ENCODE data around the gene INTS1. TPM values are rescaled to one million over a fixed set of nuclear protein-coding genes. Genes with fewer than 3 reads are reported as not detected.

The INTS1 gene
- total RNA-seq, 1 donor from 2014 or later = 29.9 TPM

GRCh38 chr7:1549357-1550004 lies 45.3 kb upstream of the INTS1 start:
- TF ChIP-seq, protein P1, sequence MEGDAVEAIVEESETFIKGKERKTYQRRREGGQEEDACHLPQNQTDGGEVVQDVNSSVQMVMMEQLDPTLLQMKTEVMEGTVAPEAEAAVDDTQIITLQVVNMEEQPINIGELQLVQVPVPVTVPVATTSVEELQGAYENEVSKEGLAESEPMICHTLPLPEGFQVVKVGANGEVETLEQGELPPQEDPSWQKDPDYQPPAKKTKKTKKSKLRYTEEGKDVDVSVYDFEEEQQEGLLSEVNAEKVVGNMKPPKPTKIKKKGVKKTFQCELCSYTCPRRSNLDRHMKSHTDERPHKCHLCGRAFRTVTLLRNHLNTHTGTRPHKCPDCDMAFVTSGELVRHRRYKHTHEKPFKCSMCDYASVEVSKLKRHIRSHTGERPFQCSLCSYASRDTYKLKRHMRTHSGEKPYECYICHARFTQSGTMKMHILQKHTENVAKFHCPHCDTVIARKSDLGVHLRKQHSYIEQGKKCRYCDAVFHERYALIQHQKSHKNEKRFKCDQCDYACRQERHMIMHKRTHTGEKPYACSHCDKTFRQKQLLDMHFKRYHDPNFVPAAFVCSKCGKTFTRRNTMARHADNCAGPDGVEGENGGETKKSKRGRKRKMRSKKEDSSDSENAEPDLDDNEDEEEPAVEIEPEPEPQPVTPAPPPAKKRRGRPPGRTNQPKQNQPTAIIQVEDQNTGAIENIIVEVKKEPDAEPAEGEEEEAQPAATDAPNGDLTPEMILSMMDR (IDR thresholded peaks at IDR 0.05; ENCODE audit: borderline replicate concordance) = no peak
- Histone ChIP-seq H3K27ac (replicated peaks) (no peak overlapping the region), H3K4me1 (peaks cover 13% of the 10 kb centered on the region), H3K9me3 (replicated peaks) (no peaks in the 10 kb centered on the region), H3K27me3 (ENCODE audit: low read depth) (no peaks in the 10 kb centered on the region), H3K4me3 (no peak overlapping the region), H3K36me3 (peaks cover 1% of the 10 kb centered on the region)
- DNase-seq = no peak
- intact Hi-C loops (cut with micrococcal nuclease) = no loop called here

- Histone ChIP-seq H3K4me1 (peaks cover 16% of the 10 kb centered on the region), H3K27ac (replicated peaks) (no peak overlapping the region), H3K9me3 (replicated peaks) (no peaks in the 10 kb centered on the region), H3K36me3 (peaks cover 7% of the 10 kb centered on the region), H3K4me3 (no peak overlapping the region), H3K27me3 (ENCODE audit: low read depth) (no peaks in the 10 kb centered on the region)
- intact Hi-C loops (cut with micrococcal nuclease) = no loop called here
- TF ChIP-seq, protein P1 (IDR thresholded peaks at IDR 0.05; ENCODE audit: borderline replicate concordance) = no peak
- DNase-seq = no peak
Measured at GRCh38 chr7:1548944-1549343, 44.8 kb upstream of the INTS1 start.

DNA sequence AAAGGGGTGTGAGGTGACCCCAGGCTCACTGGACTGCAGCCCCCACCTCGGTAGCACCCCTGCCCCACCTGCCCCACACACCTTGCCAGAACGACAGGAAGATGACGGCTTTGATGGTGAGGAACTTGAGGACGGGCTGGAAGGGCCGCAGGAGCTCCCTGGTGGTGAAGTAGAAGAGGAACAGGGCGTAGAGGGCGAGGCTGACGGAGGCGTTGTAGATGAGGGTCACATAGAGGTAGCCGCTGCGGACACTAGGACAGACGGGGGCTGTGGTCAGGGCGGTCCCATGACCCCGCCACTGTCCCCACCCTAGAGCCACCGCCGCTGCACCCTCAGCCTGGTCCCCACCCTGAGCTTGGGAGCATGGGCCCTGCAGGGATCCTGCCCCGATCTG lies 44.2 kb upstream of the INTS1 start:
- Histone ChIP-seq H3K27me3 (ENCODE audit: low read depth) (no peaks in the 10 kb centered on the region), H3K36me3 (peaks cover 10% of the 10 kb centered on the region), H3K4me1 (peaks cover 19% of the 10 kb centered on the region), H3K9me3 (replicated peaks) (no peaks in the 10 kb centered on the region), H3K4me3 (no peak overlapping the region), H3K27ac (replicated peaks) (no peak overlapping the region)
- TF ChIP-seq, protein P1 (IDR thresholded peaks at IDR 0.05; ENCODE audit: borderline replicate concordance) = no peak
- no peak for DNase-seq
- intact Hi-C loops (cut with micrococcal nuclease) = no loop called here

- no peak for DNase-seq
- TF ChIP-seq, protein P1 (IDR thresholded peaks at IDR 0.05; ENCODE audit: borderline replicate concordance) = no peak
Measured at GRCh38 chr7:1547777-1548437, 43.7 kb upstream of the INTS1 start.

GRCh38 chr7:1546909-1547776 lies 43.0 kb upstream of the INTS1 start:
- Histone ChIP-seq H3K4me3 (no peak overlapping the region), H3K4me1 (peaks cover 32% of the 10 kb centered on the region), H3K36me3 (peaks cover 23% of the 10 kb centered on the region), H3K27me3 (ENCODE audit: low read depth) (no peaks in the 10 kb centered on the region), H3K27ac (replicated peaks) (no peak overlapping the region), H3K9me3 (replicated peaks) (no peaks in the 10 kb centered on the region)
- TF ChIP-seq, protein P1 (IDR thresholded peaks at IDR 0.05; ENCODE audit: borderline replicate concordance) = no peak
- DNase-seq = no peak
- intact Hi-C loops (cut with micrococcal nuclease) = no loop called here

More at GRCh38 chr7:1547777-1548437, 43.7 kb upstream of the INTS1 start:
- H3K27me3 ChIP-seq (ENCODE audit: low read depth) = no peaks in the 10 kb centered on the region
- H3K36me3 ChIP-seq = peaks cover 15% of the 10 kb centered on the region
- H3K4me1 ChIP-seq = peaks cover 24% of the 10 kb centered on the region
- intact Hi-C loops (cut with micrococcal nuclease) = no loop called here
- no peak overlapping the region for H3K4me3 ChIP-seq
- no peak overlapping the region for H3K27ac ChIP-seq (replicated peaks)
- no peaks in the 10 kb centered on the region for H3K9me3 ChIP-seq (replicated peaks)
